ENCODE results near the gene RNASE1. TPM values are rescaled to one million over a fixed set of nuclear protein-coding genes. Genes with fewer than 3 reads are reported as not detected.
"Not testable (repeated sequence)": the region's sequence is repeated elsewhere in the genome, so short reads cannot be mapped to it uniquely, and the experiment has no call there.

RNASE1 gene
- polyA plus RNA-seq (2013, experiment 1 of 2; ENCODE audit: insufficient read length) = 0.47 TPM
- polyA plus RNA-seq (2013, experiment 2 of 2; ENCODE audit: insufficient read length) = 8.6 TPM

- no peak for DNase-seq
Observed at GRCh38 chr14:20802341-20803084, at the start of gene RNASE1. RNASE1 (minus strand) TSS chr14:20802844; CDS start chr14:20802068, 776 bp downstream.

- no peak for DNase-seq
Observed at GRCh38 chr14:20848955-20849570, 46.4 kb upstream of the RNASE1 start.

- peak; percentile 21 for DNase-seq
Observed at GRCh38 chr14:20848316-20848954, 45.8 kb upstream of the RNASE1 start.

DNA sequence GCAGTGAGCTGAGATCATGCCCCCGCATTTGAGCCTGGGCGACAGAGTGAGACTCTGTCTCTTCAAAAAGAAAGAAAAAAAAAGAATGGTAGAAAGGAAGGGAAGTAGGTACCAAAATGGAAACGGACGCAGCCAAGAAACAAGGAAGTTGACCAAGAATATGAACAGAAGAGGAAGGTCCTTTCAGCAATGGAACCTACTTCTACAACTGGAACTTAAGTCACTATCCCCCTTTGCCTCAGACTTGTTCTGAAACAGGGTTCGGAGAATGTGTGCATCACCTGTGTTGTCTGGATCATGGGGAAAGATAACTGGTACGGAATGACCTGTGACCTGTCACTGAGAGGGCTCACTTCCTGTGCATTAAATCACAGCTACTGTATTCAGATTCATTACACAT lies 43.9 kb upstream of the RNASE1 start:
- DNase-seq = no peak

GRCh38 chr14:20841096-20841495 lies 38.5 kb upstream of the RNASE1 start:
- DNase-seq = no peak

DNA sequence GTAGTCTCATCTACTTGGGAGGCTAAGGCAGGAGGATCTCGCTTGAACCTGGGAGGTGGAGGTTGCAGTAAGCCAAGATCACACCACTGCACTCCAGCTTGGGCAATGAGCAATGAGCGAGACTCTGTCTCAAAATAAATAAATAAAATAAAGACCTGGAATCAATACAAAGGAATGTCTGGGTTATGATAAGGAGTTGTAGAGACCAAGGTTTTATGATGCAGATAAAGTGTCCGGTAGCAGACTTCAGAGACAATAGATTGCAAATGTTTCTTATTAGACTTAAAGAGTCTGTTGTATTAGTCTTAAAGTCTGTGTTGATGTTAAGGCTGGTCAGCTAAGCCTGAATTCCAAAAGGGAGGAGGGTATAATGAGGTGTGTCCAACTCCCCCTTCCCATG lies 35.2 kb upstream of the RNASE1 start:
- no peak for DNase-seq

DNA sequence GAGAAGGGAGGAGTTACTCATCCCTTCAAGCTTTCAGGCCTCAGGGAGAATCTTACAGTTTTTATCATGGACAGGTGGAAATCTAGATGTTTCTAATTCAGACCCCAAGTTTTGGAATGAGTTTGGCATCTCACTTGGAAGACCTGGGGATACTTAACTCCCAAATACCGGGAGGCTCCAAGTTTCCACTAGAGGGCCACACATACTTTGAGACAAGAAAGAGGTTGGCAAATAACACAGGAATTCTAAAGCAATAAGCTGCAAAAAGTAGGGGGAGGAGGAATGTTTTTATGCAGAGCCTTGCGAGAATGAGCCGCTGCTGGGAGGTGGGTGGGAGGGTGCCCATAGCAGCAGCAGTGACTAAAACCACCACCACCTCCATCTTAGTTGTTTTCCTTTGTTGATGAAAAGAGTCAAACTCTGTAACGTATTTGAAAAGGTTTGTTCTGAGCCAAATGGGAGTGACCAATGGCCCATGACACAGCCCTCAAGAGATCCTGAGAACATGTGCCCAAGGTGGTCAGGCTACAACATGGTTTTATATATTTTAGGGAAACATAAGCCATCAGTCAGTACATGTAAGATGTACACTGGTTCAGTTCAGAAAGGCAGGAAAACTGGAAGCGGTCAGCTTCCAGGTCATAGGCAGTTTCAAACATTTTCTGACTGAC lies 34.2 kb upstream of the RNASE1 start:
- peak; percentile 30 for DNase-seq

- no peak for DNase-seq
Observed at GRCh38 chr14:20834899-20835298, 32.3 kb upstream of the RNASE1 start.

DNA sequence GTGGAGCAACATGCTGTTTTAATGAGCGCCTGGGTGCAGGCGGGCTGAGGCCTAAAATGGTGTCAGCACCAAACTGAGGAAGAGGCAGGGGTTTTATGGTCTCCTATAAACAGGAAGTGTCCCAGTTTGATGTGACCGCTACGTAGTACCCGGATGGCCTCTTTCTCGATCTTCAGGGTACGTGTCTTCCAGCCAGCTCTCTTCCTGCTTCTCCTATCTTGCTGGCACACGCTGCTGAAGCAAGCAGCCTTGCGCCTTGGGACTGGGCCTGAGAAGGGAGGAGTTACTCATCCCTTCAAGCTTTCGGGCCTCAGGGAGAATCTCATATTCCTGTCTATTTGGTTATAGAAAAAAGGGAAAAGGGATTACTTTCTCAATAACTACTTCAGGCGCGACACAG lies 28.2 kb upstream of the RNASE1 start:
- DNase-seq = no peak

DNA sequence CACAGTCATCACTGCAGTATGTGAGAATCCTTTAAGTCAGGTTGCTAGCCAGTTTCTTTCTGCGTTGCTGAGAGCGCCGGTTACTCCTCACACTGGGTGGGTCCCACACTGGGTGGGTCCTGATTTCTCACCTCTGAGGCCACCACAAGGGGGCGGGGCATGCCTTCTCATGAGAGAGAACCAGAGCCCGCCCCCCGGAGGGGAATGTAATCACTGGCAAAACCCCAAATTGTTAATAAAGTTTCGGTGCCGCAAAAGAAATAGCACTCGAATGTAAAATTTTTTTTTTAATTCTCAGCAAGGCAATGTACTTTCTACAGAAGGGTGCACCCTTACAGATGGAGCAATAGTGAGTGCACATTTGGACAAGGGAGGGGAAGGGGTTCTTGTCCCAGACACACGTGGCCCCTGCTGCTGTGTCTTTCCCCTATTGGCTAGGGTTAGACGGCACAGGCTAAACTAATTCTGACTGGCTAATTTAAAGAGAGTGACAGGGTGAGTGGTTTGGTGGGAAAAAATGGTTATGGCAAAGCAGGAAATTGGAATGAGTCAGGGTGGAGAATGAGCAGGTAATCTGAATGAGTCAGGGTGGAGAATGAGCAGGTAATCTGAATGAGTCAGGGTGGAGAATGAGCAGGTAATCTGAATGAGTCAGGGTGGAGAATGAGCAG lies 25.5 kb upstream of the RNASE1 start:
- DNase-seq = not testable (repeated sequence)

DNA sequence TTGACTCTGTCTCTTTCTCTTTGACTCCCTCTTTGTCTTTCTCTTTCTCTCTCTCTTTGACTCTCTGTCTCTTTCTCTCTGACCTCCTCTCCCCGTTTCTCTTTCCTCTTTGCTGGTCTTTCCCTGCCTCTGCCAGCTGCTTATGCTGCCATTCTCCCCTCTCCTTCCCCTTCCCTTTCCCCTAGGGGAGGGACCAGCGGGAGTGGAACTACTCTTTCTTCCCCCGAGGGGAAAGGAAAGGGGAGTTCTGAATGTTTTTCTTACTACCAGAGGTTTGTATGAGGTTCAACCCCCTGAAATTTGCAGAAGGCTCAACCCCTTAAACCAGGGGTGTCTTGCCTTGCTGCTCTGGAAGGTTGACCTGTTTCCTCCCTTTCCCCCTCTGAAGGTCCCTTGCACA lies 24.7 kb upstream of the RNASE1 start:
- no peak for DNase-seq

GRCh38 chr14:20826666-20827065 lies 24.0 kb upstream of the RNASE1 start:
- DNase-seq = not testable (repeated sequence)

- DNase-seq = no peak
Observed at GRCh38 chr14:20823859-20824258, 21.2 kb upstream of the RNASE1 start.

GRCh38 chr14:20821521-20822108 lies 19.0 kb upstream of the RNASE1 start:
- not testable (repeated sequence) for DNase-seq

- DNase-seq = no peak
Observed at GRCh38 chr14:20820063-20820904, 17.6 kb upstream of the RNASE1 start.

- DNase-seq = no peak
Observed at GRCh38 chr14:20818861-20819260, 16.2 kb upstream of the RNASE1 start.

GRCh38 chr14:20815946-20816345 lies 13.3 kb upstream of the RNASE1 start:
- not testable (repeated sequence) for DNase-seq

GRCh38 chr14:20811986-20812975 lies 9.6 kb upstream of the RNASE1 start:
- no peak for DNase-seq

- no peak for DNase-seq
Observed at GRCh38 chr14:20809917-20810316, 7.3 kb upstream of the RNASE1 start.

DNA sequence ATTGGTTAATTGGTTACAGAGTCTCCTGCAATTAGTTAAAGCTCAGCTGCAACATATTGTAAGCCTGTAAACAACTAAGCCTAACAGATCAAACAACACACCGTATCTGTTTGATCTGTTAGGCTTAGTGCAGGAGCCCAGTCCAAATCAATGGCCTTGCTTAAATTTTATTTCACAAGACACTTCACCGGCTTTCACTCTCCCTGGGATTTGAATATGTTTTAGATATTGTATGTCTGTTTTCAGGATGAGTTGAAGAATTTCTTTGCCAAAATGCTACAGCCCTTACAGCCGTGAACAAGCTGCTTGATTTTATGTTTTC lies 5.5 kb upstream of the RNASE1 start:
- no peak for DNase-seq

Measured in fibroblast of skin of scalp (primary cell).